GM19397 (cell line): ENCODE results near the gene SEC22B.
A peak's percentile ranks its signal among the peaks of the same experiment; 100 is the strongest.
"Not testable (repeated sequence)": the region's sequence is repeated elsewhere in the genome, so short reads cannot be mapped to it uniquely, and the experiment has no call there.

Experiments used
- ATAC-seq: cut with Tn5 transposase; IDR thresholded peaks from one replicate; pipeline ENCODE4 v1.9.1; 2021; ENCODE audit warnings: mild to moderate bottlenecking, moderate library complexity; ENCODE audit not compliant: unreplicated experiment

SEC22B gene

DNA sequence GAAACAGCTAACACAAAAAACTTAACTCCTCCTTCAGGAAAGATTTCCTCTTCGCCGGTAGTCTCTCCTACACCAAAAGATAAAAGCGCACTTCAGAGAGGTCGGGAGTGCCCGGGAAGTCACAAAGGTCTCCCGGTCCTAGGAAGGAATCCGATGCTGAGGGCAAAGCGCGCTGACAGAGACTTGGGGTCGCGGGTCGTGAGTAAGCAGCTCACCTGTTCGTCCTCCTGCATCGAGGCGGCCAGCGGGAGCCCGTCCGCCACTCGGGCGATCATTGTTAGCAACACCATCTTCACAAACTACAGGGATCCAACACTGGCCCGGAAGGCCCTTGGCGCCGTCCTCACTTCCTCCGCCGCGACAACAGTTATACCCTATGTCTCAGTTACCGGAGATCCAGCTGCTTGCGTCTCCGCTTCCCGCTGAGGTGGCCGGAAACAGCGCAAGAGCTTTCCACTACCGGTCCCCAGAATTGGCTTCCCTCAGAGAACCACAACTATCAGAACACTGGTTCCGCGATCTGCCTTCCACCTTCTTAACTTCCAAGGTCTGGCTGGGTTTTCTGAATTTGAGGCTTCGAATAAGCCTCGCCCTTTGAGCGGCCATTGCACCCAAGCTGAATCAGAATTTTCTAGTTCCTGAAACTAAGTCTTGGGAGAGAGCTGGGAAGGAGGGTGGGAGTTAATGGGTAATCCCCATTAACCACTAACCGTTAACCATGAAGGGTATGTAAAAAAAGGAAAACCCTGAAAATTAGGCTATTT is at the start of gene SEC22B:
SEC22B (minus strand) TSS at position 429 of the 764 bp plus-strand sequence; CDS start at position 290, 139 bp downstream.
- ATAC-seq = peak; percentile 100

DNA sequence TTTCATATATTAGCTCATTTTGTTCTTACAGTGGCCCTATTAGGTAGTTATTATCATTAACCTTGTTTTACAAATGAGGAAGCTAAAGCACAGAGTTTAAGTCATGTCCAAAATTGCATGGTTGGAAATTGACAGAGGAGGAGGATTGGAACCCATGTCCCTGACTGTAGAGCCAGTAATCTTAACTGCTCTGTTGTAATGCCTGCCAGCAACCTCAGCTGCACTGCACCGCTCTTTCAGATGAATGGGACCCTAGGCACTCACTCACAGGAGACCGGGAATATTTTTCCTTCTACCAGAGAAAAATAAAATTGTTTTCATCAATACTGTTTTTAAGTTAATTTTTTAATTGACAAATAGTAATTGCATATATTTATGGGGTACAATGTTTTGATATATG is 41.6 kb upstream of the SEC22B start:
- ATAC-seq = not testable (repeated sequence)

DNA sequence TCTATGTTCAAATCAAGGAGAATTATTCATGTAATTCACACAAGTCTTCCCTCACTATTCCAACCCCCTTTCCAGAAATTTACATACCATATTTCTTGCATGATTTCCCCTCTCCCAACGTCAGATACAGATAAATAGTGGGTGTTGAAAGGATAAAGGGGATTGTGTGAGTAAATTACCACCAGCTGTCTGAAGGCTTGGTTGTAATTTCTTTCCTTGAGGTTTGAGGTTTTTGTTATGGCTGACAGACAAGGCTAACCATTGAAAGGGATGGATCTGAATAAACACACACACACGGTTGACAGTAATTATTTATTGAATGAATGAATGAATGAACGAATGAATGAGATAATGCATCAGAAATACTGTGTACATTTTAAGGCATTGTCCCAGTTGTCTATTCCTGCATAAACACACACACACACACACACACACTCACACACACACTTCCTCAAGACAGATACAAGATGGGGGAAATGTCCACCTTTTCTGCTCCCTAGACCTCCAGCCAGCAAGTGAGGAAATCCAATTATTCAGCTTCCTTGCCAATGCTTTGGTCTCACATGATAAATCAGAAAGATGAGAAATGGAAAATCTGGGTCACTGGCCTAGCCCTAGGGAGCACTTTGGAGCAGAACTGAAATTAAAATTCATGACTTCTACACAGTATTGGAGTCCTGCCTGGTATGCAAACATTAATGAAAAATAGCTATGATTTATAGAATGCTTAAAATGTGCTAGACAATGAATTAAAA is 41.0 kb upstream of the SEC22B start:
- ATAC-seq = not testable (repeated sequence)

DNA sequence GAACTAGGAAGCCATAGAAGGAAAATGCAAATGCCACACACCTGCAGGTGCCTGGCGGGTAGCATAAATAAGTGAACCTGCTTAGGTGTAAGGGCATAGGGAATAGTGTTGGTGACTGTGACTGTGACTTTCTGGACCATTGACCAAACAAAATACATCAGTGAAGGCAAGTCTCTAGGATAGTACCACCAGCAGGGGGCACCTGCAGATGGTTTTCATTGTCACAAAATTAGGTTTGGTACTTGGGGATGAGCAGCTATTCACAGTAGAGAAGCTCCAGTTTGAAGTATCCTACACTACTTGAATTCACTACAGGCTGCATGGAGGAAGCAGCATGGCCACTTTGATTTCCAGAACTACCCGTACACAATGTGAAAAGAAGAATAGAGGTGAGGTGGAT is 37.3 kb upstream of the SEC22B start:
- not testable (repeated sequence) for ATAC-seq

DNA sequence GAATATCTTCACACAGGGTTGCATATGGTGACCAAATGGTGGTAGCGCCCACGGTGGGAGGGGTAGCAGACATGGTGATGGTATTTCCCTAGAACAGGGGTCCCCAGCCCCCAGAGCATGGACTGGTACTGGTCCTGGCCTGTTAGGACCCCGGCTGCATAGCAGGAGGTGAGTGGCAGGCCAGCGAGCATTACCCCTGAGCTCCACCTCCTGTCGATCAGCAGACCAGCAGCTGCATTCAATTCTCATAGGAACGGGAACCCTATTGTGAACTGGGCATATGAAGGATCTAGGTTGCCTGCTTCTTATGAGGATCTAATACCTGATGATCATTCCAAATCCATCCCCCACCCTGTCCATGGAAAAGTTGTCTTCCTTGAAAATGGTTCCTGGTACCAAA is 34.4 kb upstream of the SEC22B start:
- not testable (repeated sequence) for ATAC-seq

DNA sequence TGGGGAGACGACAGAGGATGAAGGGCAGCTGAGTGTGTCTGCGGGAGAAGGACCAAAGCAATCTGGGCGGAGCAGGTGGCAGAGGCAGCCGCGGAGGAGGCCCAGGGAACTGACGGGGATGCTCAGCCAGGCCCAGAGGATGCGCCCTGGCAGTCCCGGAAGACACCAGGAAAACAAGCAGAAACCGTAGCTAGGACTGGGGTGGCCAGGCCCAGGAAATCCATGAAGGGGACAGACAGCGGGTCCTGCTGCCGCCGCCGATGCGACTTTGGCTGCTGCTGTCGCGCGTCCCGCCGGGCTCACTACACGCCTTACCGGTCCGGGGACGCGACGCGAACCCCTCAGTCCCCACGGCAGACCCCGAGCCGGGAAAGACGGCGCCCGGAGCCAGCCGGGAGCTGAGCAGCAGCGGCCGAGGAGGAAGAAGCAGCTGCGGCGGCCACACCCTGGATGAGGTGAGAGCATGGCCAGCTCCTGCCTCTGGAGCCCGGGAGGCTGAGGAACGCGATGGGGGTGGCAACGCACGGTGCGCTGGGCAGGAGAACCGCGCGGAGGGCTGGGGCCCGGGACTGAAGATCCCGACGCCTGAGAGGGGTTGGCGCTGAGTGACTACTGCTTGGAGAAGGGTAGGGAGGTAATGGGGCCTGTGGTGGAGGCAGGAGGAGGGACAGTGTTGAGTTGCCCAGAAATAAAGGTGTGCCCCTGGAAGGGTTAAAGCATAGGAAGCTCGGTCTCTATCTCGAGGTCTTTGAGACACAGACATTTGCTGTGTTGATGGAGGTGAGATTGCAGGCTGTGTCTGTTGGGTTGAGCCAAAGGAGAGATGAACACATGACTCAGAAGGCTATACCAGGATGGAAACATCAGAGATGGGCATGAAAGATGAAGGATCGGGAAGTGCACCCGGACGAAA is 20.8 kb upstream of the SEC22B start:
- not testable (repeated sequence) for ATAC-seq

DNA sequence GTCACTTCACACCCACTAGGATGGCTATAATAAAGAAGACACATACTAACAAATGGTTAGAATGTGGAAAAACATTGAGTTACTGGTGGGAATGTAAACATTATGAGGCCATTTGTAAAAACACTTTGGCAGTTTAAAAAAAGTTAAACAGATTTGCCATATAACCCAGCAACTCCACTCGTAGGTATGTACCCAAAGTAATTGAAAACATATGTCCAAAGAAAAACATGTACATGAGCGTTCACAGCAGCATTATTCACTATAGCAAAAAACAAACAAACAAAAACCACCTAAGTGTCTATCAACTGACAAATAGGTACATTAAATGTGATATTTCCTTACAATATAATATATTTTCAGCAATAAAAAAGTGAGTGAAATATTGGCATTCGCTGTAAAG is 12.3 kb upstream of the SEC22B start:
- not testable (repeated sequence) for ATAC-seq

DNA sequence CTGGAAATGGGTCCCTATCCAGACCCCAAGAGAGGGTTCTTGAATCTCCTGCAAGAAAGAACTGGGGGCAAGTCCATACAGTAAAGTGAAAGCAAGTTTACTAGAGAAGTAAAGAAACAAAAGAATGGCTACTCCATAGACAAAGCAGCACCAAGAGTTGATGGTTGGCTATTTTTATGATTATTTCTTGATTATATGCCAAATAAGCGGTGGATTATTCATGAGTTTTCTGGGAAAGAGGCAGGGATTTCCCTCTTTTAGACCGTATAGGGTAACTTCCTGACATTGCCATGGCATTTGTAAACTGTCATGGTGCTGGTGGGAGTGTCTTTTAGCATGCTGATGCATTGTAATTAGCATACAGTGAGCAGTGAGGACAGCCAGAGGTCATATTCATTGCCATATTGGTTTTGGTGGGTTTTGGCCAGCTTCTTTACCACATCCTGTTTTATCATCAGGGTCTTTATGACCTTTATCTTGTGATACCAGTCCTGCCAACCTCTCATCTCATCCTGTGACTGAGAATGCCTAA is 5.9 kb upstream of the SEC22B start:
- ATAC-seq = not testable (repeated sequence)

DNA sequence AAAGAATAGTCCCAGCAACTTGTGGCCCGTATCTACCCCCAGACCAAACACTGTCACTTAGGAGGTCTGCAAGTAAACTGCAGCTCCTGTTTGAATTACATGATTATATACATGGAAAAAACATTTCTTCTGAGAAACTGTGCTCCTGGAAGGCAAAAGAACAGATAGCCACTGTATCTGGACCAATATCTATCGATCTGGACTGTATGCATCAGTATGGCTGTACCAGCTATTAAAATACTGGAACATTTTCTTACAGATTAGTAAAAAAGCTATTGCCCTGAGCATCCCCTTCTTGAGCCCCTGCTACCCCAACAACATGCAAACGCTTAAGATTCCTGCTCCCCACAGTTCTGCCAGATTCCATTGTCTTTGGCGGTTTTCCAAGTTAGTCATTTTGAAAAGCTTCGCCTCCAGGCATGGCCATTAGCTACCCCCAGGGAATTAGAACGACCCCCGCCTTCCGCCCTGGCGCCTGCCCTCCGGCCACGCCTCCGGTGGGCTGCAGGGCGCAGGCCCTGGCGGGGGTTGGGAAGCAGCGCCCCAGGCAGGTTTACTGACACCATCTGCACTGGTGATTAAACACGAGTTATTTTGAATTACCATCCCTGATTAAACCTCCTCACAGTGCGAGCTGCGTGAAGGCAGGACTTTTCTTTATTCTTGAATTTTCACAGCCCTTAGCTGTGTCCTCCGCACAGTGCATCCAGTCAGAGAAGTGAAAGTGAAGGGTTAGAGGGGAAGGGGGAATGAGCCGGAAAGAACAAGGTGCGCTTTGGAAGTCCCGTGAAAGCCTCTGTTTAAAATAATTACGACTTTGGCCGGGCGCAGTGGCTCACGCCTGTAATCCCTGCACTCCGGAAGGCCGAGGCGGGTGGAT is 3.7 kb upstream of the SEC22B start:
- not testable (repeated sequence) for ATAC-seq

DNA sequence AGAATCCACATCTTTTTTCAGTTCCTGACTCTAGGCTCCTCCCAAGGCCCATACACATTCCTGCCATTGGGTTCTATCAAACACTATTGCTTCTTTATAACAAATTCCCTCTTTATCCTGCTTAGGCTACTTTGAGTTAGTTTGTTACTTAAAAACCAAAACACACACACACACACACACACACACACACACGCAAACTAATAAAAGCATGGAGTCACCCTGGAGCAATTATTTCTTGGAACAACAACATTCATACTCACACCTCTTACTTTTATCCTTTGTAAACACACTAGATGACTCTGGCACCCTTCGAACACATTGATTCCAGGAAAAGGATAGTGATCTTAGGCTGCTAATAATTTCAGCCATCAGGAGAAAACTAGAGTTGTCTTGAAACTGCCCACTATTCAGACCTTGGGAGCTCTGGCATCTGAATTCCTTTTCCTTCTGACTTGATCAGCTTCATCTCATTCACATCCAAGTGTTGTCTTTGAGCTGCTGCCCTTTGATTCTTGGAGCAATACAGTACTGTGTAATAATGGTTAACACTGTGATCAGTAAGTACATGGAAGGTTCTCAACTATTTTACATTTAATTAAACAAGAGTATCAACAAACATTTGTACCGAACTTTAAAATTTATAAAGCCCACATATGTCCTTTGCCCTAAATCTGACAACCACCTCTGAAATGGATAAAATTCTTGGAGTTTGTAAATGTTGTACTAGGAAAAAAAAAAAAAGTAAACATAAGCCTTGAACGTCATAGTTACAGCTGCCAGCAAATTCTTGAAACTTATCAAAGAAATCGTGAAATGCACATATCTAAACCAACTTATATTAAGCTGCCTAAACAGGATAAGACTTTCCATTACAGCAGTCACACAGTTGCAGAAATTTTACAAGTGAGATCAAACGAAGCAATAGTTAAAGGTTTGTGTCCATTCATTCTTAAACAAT is 2.8 kb upstream of the SEC22B start:
- no peak for ATAC-seq

DNA sequence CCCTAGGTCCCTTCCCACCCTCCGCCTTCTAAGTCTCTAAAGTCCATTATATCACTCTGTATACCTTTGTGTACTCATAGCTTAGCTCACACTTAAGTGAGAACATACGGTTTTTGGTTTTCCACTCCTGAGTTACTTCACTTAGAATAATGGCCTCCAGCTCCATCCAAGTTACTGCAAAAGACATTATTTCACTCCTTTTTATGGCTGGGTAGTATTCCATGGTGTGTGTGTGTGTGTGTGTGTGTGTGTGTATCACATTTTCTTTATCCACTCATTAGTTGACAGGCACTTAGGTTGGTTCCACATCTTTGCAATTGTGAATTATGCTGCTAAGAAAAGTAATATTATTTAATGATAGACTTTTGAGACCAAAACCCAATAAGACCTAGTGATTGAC is 1.7 kb upstream of the SEC22B start:
- ATAC-seq = not testable (repeated sequence)

DNA sequence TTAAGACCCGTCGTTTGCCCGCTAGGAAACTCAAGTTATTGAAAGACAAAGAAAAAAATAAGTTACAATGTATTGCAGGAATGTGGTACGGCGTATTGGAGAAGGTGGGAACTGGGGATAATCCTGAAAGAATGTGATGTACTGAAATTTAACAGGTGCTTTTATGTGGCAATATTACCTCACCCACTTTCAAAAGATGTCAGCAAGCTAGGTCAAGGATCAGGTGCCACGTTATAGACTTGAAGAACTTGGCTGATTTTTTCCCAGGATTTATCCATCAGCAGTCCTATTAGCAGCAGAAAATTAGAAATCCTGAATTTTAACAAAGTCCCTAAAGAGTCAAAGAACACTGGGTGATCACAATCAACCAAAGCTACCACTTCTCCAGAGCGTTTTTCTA is 632 bp downstream of the SEC22B start:
- not testable (repeated sequence) for ATAC-seq

DNA sequence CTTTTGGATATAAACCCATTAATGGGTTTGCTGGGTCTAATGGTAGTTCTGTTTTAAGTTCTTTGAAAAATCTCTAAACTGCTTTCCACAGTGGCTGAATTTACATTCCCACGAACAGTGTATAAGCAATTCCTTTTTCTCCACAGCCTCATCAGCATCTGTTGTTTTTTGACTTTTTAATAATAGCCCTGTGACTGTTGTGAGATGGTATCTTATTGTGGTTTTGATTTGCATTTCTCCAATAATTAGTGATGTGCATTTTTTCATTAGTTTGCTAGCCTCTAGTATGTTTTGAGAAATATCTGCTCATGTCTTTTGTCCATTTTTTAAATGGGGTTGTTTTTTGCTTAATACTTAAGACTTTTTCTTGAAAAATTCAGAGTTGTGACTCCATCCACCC is 11.6 kb downstream of the SEC22B start:
- ATAC-seq = not testable (repeated sequence)

DNA sequence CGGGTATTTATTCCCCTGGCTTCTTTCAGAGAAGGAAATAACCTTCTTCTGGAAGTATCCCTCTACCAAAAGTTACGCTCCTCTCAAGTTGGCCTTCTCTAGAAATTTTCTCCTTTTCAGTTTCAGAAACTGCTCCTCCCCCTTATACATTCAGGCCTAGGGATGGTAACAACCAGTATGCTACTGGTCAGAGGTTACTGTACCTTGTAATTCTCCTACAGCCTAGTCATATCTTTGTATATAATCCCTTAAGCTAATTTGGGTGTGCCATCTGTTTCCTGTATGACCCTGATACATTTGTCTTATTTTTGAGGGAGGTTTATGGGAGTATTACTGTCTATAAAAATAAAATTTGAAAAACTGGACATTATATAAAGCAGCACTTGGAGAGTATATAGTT is 14.3 kb downstream of the SEC22B start:
- not testable (repeated sequence) for ATAC-seq

DNA sequence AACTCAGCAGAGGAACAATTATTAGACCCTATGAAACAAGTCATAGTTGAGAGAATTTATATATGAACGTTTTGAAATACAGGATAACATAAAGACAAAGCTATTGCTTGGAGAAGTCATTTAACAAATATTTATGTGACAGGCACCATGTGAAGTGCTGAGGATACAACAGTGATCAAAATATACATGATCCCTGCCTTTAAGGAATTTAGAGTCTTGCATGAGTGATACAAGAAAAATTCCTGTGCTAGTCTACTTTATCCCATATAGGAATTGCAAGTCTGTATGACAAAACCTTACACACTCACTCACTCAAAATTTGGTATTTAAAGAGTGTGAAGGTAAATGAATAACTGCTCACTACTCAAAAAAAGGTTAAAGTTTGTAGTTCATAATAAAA is 17.8 kb downstream of the SEC22B start:
- ATAC-seq = not testable (repeated sequence)

DNA sequence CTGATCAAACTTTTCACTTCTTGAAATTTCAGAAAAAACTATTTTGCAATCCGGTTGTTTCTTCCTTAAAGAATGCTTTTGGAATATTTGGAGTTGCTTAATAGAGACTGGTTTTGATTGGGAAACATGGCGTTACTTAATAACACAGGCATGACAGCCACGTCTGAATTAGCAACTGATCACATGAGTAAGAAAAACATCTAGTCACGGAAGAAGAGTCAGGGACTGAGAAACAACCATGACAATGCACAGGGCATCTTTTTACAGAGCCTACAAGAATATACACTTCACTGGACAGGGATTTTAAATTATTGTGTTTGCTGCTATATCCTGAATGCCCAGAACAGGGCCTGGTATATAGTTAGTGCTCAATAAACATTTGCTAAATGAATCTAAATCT is 18.2 kb downstream of the SEC22B start:
- not testable (repeated sequence) for ATAC-seq

DNA sequence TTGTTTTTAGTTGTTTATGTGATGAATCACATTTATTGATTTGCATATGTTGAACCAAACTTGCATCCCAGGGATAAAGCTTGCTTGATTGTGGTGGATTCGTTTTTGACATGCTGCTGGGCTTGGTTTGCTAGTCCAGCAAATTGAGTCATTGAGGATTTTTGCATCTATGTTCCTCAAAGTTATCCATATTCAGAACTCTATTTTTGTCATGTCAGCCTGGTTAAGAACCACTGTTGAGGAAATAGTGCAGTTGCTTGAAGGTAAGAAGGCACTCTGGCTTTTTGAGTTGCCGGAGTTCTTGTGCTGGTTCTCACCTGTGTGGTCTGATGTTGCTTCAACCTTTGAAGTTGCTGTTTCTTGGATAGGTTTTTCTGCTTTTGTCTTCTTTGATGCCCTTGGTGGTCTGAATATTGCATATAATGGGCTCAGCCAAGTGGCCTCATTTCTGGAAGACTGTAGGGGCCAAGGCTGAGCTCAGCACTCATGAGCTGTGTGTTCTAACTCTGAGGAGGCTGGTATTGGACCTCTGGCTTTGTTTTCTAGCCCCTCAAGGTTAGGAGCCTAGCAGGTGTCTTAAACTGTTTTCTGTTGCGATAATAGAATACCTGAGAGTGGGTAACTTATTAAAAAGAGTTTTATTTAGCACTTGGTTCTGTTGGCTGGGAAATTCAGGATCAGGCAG is 26.0 kb downstream of the SEC22B start:
- not testable (repeated sequence) for ATAC-seq

DNA sequence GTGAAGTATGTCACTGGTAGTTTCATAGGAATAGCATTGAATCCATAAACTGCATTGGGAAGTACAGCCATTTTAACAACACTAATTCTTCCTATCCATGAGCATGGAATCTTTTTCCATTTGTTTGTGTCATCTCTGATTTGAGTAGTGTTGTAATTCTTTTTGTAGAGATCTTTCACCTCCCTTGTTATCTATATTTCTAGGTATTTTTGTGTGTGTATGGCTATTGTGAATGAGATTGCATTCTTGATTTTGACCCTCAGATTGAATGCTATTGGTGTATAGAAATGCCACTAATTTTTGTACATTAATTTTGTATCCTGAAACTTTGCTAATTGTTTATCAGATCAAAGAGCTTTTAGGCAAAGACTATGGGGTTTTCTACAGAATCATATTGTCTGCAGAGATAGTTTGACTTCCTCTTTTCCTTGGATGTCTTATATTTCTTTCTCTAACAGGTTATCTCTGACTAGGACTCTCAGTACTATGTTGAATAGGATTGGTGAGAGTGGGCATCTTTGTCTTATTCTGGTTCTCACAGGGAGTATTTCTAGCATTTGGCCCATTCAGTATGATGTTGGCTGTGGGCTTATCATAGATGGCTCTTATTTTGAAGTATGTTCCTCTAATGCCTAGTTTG is 26.8 kb downstream of the SEC22B start:
- not testable (repeated sequence) for ATAC-seq
